ENCODE results near the gene MAP3K8. TPM values are rescaled to one million over a fixed set of nuclear protein-coding genes. Genes with fewer than 3 reads are reported as not detected.
"Not testable (repeated sequence)": the region's sequence is repeated elsewhere in the genome, so short reads cannot be mapped to it uniquely, and the experiment has no call there.

The MAP3K8 gene
- polyA plus RNA-seq, 3 donors = 54.5 to 206 (median 59.2) TPM

- Histone ChIP-seq H3K79me2 (ENCODE audit: insufficient read depth, low read length) (no peaks in the 10 kb centered on the region), H3K9me3 (replicated peaks in 1 of 2; ENCODE audit: control insufficient read depth in 1 of 2, insufficient read depth in 1 of 2, low read length in 2 of 2) (no peaks in the 10 kb centered on the region), H2AFZ (ENCODE audit: insufficient read depth, low read depth, low read length, poor library complexity, severe bottlenecking) (peak overlapping the region; percentile 72), H3K36me3 (replicated peaks in 1 of 2; ENCODE audit: control insufficient read depth in 1 of 2, insufficient read depth in 2 of 2, low read length in 2 of 2) (no peaks in the 10 kb centered on the region), H3K4me2 (replicated peaks; ENCODE audit: extremely low read depth, low read length, poor library complexity, severe bottlenecking) (peak overlapping the region; percentile 70), H3K27me3 (ENCODE audit: control insufficient read depth in 2 of 2, insufficient read depth in 2 of 2, low read length in 2 of 2) (no peaks in the 10 kb centered on the region), H4K20me1 (ENCODE audit: insufficient read depth, low read length) (no peaks in the 10 kb centered on the region), H3K27ac (ENCODE audit: low read depth in 1 of 2, low read length in 2 of 2) (peak overlapping the region; percentile 72 to 90), H3K4me1 (ENCODE audit: control insufficient read depth in 1 of 2, insufficient read depth in 2 of 2, low read length in 2 of 2) (peaks cover 19 to 21% of the 10 kb centered on the region in 2 donors), H3K4me3 (replicated peaks in 1 of 3; ENCODE audit: low read depth in 2 of 3, low read length in 3 of 3) (peak overlapping the region in 2 of 3 experiments; percentile 38 to 66), H3K9ac (ENCODE audit: insufficient read depth, low read length, poor library complexity, severe bottlenecking) (peak overlapping the region; percentile 59)
- TF ChIP-seq CTCF (IDR thresholded peaks at IDR 0.05) = no peak
- DNase-seq = peak; percentile 50 to 84 (median 72)
- Mint-ChIP-seq H3K9me3 (no peaks in the 10 kb centered on the region), H3K4me3 (peak overlapping the region; percentile 24 to 73), H3K27me3 (ENCODE audit: low read depth in 3 of 3) (peaks cover 0 to 6% (median 0%) of the 10 kb centered on the region in 3 donors), H3K36me3 (no peaks in the 10 kb centered on the region), H3K27ac (peak overlapping the region; percentile 89 to 96 (median 95)), H3K4me1 (peaks cover 28% of the 10 kb centered on the region)
- WGBS (ENCODE audit: insufficient coverage) = no CpG with 5 or more reads among the region's 4 CpGs
- intact Hi-C loops (cut with micrococcal nuclease) = no loop called here
Measured at GRCh38 chr10:30467651-30468338, 33.8 kb downstream of the MAP3K8 start.

GRCh38 chr10:30472414-30473155, 38.6 kb downstream of the MAP3K8 start:
- Histone ChIP-seq H3K27ac (ENCODE audit: low read depth in 1 of 2, low read length in 2 of 2) (no peak overlapping the region), H3K9me3 (replicated peaks in 1 of 2; ENCODE audit: control insufficient read depth in 1 of 2, insufficient read depth in 1 of 2, low read length in 2 of 2) (peaks cover 0 to 10% of the 10 kb centered on the region in 2 donors), H4K20me1 (ENCODE audit: insufficient read depth, low read length) (no peaks in the 10 kb centered on the region), H2AFZ (ENCODE audit: insufficient read depth, low read depth, low read length, poor library complexity, severe bottlenecking) (no peak overlapping the region), H3K4me2 (replicated peaks; ENCODE audit: extremely low read depth, low read length, poor library complexity, severe bottlenecking) (no peak overlapping the region), H3K4me1 (ENCODE audit: control insufficient read depth in 1 of 2, insufficient read depth in 2 of 2, low read length in 2 of 2) (peaks cover 25 to 27% of the 10 kb centered on the region in 2 donors), H3K79me2 (ENCODE audit: insufficient read depth, low read length) (no peaks in the 10 kb centered on the region), H3K4me3 (replicated peaks in 1 of 3; ENCODE audit: low read depth in 2 of 3, low read length in 3 of 3) (no peak overlapping the region), H3K27me3 (ENCODE audit: control insufficient read depth in 2 of 2, insufficient read depth in 2 of 2, low read length in 2 of 2) (no peaks in the 10 kb centered on the region), H3K9ac (ENCODE audit: insufficient read depth, low read length, poor library complexity, severe bottlenecking) (no peak overlapping the region), H3K36me3 (replicated peaks in 1 of 2; ENCODE audit: control insufficient read depth in 1 of 2, insufficient read depth in 2 of 2, low read length in 2 of 2) (no peaks in the 10 kb centered on the region)
- H3K9me3 Mint-ChIP-seq = peaks cover 4 to 10% (median 6%) of the 10 kb centered on the region in 7 donors
- no peak overlapping the region for H3K4me3 Mint-ChIP-seq
- intact Hi-C loops (cut with micrococcal nuclease) = no loop called here
- DNase-seq = no peak
- 67% methylated on average over 2 of the region's 4 CpGs for WGBS (ENCODE audit: insufficient coverage)
- H3K27ac Mint-ChIP-seq = peak overlapping the region in 3 of 7 donors; percentile 5 to 66 (median 25)
- peaks cover 0 to 2% (median 0%) of the 10 kb centered on the region in 3 donors for H3K27me3 Mint-ChIP-seq (ENCODE audit: low read depth in 3 of 3)
- no peak for TF ChIP-seq CTCF (IDR thresholded peaks at IDR 0.05)
- peaks cover 38% of the 10 kb centered on the region for H3K4me1 Mint-ChIP-seq
- H3K36me3 Mint-ChIP-seq = peaks cover 0 to 3% of the 10 kb centered on the region in 2 donors

- H2AFZ ChIP-seq (ENCODE audit: insufficient read depth, low read depth, low read length, poor library complexity, severe bottlenecking); H3K4me3 ChIP-seq (replicated peaks in 1 of 3; ENCODE audit: low read depth in 2 of 3, low read length in 3 of 3); DNase-seq; H3K27me3 ChIP-seq (ENCODE audit: control insufficient read depth in 2 of 2, insufficient read depth in 2 of 2, low read length in 2 of 2); H3K4me2 ChIP-seq (replicated peaks; ENCODE audit: extremely low read depth, low read length, poor library complexity, severe bottlenecking); H3K9me3 Mint-ChIP-seq; H3K79me2 ChIP-seq (ENCODE audit: insufficient read depth, low read length); H3K27me3 Mint-ChIP-seq (ENCODE audit: low read depth in 3 of 3); H3K27ac ChIP-seq (ENCODE audit: low read depth in 1 of 2, low read length in 2 of 2); H3K9ac ChIP-seq (ENCODE audit: insufficient read depth, low read length, poor library complexity, severe bottlenecking); H3K36me3 Mint-ChIP-seq; intact Hi-C loops (cut with micrococcal nuclease); H3K4me3 Mint-ChIP-seq; H3K36me3 ChIP-seq (replicated peaks in 1 of 2; ENCODE audit: control insufficient read depth in 1 of 2, insufficient read depth in 2 of 2, low read length in 2 of 2); H4K20me1 ChIP-seq (ENCODE audit: insufficient read depth, low read length): not testable (repeated sequence)
- Histone ChIP-seq H3K4me1 (ENCODE audit: control insufficient read depth in 1 of 2, insufficient read depth in 2 of 2, low read length in 2 of 2) (peaks cover 11 to 12% of the 10 kb centered on the region in 2 donors), H3K9me3 (replicated peaks in 1 of 2; ENCODE audit: control insufficient read depth in 1 of 2, insufficient read depth in 1 of 2, low read length in 2 of 2) (peaks cover 0 to 10% of the 10 kb centered on the region in 2 donors)
- Mint-ChIP-seq H3K27ac (peak overlapping the region in 2 of 7 donors; percentile 30 to 42), H3K4me1 (peaks cover 22% of the 10 kb centered on the region)
- WGBS (ENCODE audit: insufficient coverage) = 100% methylated on average over 2 of the region's 5 CpGs
Measured at GRCh38 chr10:30475515-30475914, 41.5 kb downstream of the MAP3K8 start.

Measured in CD14-positive monocyte (primary cell).